ENCODE results near the gene FNBP1L.
"Not testable (repeated sequence)": the region's sequence is repeated elsewhere in the genome, so short reads cannot be mapped to it uniquely, and the experiment has no call there.

Gene FNBP1L

GRCh38 chr1:93537924-93538323 is 90.0 kb downstream of the FNBP1L start:
- DNase-seq, result no peak

GRCh38 chr1:93541045-93541444 is 93.1 kb downstream of the FNBP1L start:
- DNase-seq, result no peak

- no peak for DNase-seq
These were observed 94.5 kb downstream of the FNBP1L start for GRCh38 chr1:93542398-93542797.

GRCh38 chr1:93546162-93546863 is 98.4 kb downstream of the FNBP1L start:
- no peak for DNase-seq

GRCh38 chr1:93549131-93549530 is 101.2 kb downstream of the FNBP1L start:
- DNase-seq, result no peak

GRCh38 chr1:93549811-93550210 is 101.9 kb downstream of the FNBP1L start:
- no peak for DNase-seq

- no peak for DNase-seq
These were observed 105.0 kb downstream of the FNBP1L start for GRCh38 chr1:93552741-93553455.

- not testable (repeated sequence) for DNase-seq
These were observed 106.1 kb downstream of the FNBP1L start for GRCh38 chr1:93553886-93554490.

- no peak for DNase-seq
These were observed 107.3 kb downstream of the FNBP1L start for GRCh38 chr1:93554883-93555872.

GRCh38 chr1:93556291-93556690 is 108.4 kb downstream of the FNBP1L start:
- no peak for DNase-seq

GRCh38 chr1:93559045-93559444 is 111.1 kb downstream of the FNBP1L start:
- no peak for DNase-seq

GRCh38 chr1:93559695-93560094 is 111.8 kb downstream of the FNBP1L start:
- no peak for DNase-seq

GRCh38 chr1:93565496-93566206 is 117.7 kb downstream of the FNBP1L start:
- DNase-seq, result no peak

- DNase-seq, result no peak
These were observed 118.3 kb downstream of the FNBP1L start for GRCh38 chr1:93566227-93566626.

- DNase-seq, result no peak
These were observed 119.5 kb downstream of the FNBP1L start for GRCh38 chr1:93567255-93567918.

- no peak for DNase-seq
These were observed 121.6 kb downstream of the FNBP1L start for GRCh38 chr1:93569489-93569888.

GRCh38 chr1:93571623-93572310 is 123.8 kb downstream of the FNBP1L start:
- no peak for DNase-seq

GRCh38 chr1:93573940-93574469 is 126.1 kb downstream of the FNBP1L start:
- DNase-seq, result no peak

GRCh38 chr1:93574511-93574910 is 126.6 kb downstream of the FNBP1L start:
- no peak for DNase-seq

GRCh38 chr1:93574991-93575390 is 127.1 kb downstream of the FNBP1L start:
- no peak for DNase-seq

All from stimulated activated CD4-positive, alpha-beta T cell treated with anti-CD3 and anti-CD28 coated beads, Interleukin-12 subunit alpha, Interleukin-12 subunit beta, amount 100 ng/mL, for 4 hours (primary cell).